A549 (cell line): Measurements from ENCODE around the gene MARCHF10.

Source experiments
- CHD2 ChIP-seq: fragments of 150-350 bp; IDR thresholded peaks from 2 replicates; pipeline ENCODE4 v1.6.1; 2014; ENCODE audit warnings: low read length; ENCODE audit not compliant: partially characterized antibody
- CTCF ChIP-seq: fragments of >200 bp; sonication (Bioruptor Twin); formaldehyde crosslinking; IDR thresholded peaks from 3 replicates; pipeline ENCODE4 v1.5.1; 2016
- ESRRA ChIP-seq: fragments of 150-350 bp; IDR thresholded peaks from 2 replicates; pipeline ENCODE4 v1.6.1; 2014; ENCODE audit warnings: mild to moderate bottlenecking, low read length, borderline replicate concordance
- FOSB ChIP-seq: fragments of 250-450 bp; sonication (Bioruptor Pico); IDR thresholded peaks from 2 replicates; pipeline ENCODE4 v1.5.0; 2020; ENCODE audit warnings: mild to moderate bottlenecking, moderate library complexity
- NR3C1 ChIP-seq: fragments of >200 bp; sonication (Bioruptor Twin); formaldehyde crosslinking; IDR thresholded peaks from 3 replicates; pipeline ENCODE4 v1.6.1; 2017
- POLR2A ChIP-seq: IDR thresholded peaks from 2 replicates; pipeline ENCODE4 v1.6.1; 2012; ENCODE audit warnings: mild to moderate bottlenecking, low read length
- RAD21 ChIP-seq, 2 experiments: fragments of >200 bp in 1 of 2; sonication (Bioruptor Twin) in 1 of 2; formaldehyde crosslinking in 1 of 2; IDR thresholded peaks in 1 of 2; conservative IDR thresholded peaks in 1 of 2; 2 replicates in 1 of 2; 3 replicates in 1 of 2; pipeline ENCODE4 v1.6.1; 2012 to 2018; ENCODE audit warnings: inconsistent platforms in 1 of 2
- RCOR1 ChIP-seq: fragments of 150-350 bp; IDR thresholded peaks from 2 replicates; pipeline ENCODE4 v1.6.1; 2014; ENCODE audit warnings: antibody characterized with exemption, low read length, low read depth
- SMC3 ChIP-seq: fragments of >200 bp; sonication (Bioruptor Twin); formaldehyde crosslinking; IDR thresholded peaks from 3 replicates; pipeline ENCODE4 v1.6.1; 2018; ENCODE audit warnings: inconsistent platforms

- no peak for TF ChIP-seq POLR2A
- no peak for TF ChIP-seq CHD2
- no peak for TF ChIP-seq CTCF
- TF ChIP-seq RCOR1 = no peak
- TF ChIP-seq SMC3 = no peak
- TF ChIP-seq FOSB (CRISPR knock-in tag) = no peak
- TF ChIP-seq NR3C1 = no peak
- TF ChIP-seq ESRRA = no peak
- no peak for TF ChIP-seq RAD21 (conservative IDR thresholded peaks at IDR 0.05 in 1 of 2, IDR thresholded peaks at IDR 0.05 in 1 of 2)
Measured at GRCh38 chr17:62794666-62794971, 13.5 kb downstream of the MARCHF10 start.
